ENCODE measurements around the gene CRYL1.

Gene CRYL1

DNA sequence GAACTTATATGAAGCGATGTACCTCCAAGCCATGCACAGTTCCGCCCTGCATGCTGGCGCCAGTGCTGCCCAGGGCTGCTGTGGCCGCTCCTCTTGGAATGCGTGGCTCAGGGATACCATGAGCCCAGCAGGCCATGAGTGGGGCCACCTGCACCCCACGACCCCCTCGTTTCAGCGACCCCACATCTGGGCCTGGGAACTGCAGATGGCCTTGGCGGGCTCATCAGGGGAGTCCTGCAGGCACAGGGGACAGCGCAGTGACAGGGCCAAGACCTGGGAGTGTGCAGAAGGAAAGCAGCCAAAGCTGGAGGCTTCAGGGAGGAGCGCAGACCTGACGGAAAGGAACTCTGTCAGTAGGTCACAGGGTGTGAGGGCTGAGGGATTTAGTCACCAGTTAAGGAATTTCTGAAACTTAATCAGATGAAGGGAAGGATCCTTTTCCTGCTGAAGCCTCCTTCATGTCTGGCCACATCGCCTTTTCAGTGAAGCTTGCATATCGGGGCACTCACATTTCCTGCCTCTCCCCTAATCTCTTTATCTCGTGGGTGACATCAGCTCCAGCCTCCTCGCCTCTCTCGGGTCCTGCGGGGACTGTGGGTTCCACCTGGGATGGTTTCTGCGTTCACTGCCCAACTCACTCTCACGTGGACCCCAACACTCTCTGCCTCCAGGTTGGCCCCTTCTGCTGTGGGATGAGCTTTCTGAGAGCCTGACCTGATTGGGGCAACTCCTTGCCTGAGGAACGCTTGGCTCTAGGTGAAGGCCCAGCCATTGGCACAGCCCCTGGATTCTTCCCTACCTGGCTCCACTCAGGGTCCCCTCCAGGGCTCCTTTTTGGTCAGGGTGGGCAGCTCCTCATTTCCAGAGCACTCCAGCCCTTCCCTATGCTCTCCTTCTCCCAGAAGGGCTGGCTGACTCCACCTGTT lies 123.5 kb downstream of the CRYL1 start:
- TF ChIP-seq, protein P1, sequence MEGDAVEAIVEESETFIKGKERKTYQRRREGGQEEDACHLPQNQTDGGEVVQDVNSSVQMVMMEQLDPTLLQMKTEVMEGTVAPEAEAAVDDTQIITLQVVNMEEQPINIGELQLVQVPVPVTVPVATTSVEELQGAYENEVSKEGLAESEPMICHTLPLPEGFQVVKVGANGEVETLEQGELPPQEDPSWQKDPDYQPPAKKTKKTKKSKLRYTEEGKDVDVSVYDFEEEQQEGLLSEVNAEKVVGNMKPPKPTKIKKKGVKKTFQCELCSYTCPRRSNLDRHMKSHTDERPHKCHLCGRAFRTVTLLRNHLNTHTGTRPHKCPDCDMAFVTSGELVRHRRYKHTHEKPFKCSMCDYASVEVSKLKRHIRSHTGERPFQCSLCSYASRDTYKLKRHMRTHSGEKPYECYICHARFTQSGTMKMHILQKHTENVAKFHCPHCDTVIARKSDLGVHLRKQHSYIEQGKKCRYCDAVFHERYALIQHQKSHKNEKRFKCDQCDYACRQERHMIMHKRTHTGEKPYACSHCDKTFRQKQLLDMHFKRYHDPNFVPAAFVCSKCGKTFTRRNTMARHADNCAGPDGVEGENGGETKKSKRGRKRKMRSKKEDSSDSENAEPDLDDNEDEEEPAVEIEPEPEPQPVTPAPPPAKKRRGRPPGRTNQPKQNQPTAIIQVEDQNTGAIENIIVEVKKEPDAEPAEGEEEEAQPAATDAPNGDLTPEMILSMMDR (IDR thresholded peaks at IDR 0.05; ENCODE audit: low read depth, low read length) = no peak
- peak; percentile 20 for DNase-seq (ENCODE audit: low read depth, low spot score)
- H3K4me3 ChIP-seq (ENCODE audit: low read depth, low read length) = no peak overlapping the region
- in situ Hi-C loops (cut with HindIII; ENCODE audit: low sequenced_read_pairs) = no loop called here

DNA sequence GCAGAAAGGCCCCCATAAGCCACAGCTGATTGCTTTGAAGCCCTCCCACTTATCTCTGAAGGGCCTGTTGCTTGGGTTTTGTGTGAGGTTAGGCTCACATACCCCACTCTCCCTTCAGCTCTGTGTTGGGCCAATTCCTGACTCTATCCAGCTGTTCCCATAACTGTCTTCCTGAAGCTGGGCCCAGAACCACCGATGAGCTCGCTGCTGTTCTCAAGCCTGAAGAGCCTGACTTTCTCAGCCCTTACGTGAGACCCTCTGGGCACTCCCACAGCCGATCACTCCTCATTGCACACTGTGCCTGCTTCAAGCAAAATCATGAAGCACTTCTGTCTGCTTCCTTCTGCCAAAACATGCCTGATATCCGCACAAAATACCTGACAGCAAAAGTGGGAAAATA lies 124.1 kb downstream of the CRYL1 start:
- H3K4me3 ChIP-seq (ENCODE audit: low read depth, low read length) = no peak overlapping the region
- DNase-seq (ENCODE audit: low read depth, low spot score) = no peak
- in situ Hi-C loops (cut with HindIII; ENCODE audit: low sequenced_read_pairs) = no loop called here
- TF ChIP-seq, protein P1 (IDR thresholded peaks at IDR 0.05; ENCODE audit: low read depth, low read length) = no peak

DNA sequence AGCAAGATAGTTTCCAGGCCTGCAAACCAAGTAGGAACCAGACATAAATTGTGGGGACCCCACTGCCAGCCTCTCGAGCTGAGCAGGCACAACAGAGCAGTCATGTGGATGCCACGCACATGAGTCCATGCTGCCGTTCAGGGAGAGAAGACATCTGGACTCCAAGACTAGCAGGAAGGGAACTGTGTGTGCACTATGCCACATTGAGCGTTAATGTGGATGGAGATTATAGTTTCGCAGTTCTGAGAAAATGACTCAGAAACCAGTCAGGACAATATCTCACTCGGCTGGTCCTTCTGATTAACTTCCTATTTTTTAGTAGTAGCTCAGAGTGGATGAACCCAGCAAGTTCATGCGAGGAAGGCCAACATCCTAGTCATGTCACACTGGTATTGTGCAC lies 124.9 kb downstream of the CRYL1 start:
- H3K4me3 ChIP-seq (ENCODE audit: low read depth, low read length) = no peak overlapping the region
- in situ Hi-C loops (cut with HindIII; ENCODE audit: low sequenced_read_pairs) = no loop called here
- TF ChIP-seq, protein P1 (IDR thresholded peaks at IDR 0.05; ENCODE audit: low read depth, low read length) = no peak
- peak; percentile 48 for DNase-seq (ENCODE audit: low read depth, low spot score)

DNA sequence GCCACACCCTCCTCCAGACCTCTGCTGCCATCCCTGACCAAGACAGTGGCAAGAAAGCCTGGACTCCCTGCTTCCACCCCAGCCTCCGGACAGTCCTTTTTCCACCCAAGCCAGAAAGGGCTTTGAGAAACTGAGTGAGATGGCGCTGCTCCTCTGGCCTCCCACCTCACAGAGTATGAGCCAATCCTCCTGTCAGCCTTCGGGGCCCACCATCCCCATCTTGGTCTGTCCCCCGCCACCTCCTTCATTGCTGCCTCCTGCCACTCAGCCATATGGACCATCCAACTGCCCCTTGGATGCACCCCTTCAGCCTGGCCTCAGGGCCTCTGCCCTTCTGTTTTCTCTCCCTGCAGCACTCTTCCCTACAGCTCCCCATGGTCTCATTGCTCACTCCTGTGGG lies 125.7 kb downstream of the CRYL1 start:
- TF ChIP-seq, protein P1 (IDR thresholded peaks at IDR 0.05; ENCODE audit: low read depth, low read length) = no peak
- no peak overlapping the region for H3K4me3 ChIP-seq (ENCODE audit: low read depth, low read length)
- in situ Hi-C loops (cut with HindIII; ENCODE audit: low sequenced_read_pairs) = no loop called here
- no peak for DNase-seq (ENCODE audit: low read depth, low spot score)

DNA sequence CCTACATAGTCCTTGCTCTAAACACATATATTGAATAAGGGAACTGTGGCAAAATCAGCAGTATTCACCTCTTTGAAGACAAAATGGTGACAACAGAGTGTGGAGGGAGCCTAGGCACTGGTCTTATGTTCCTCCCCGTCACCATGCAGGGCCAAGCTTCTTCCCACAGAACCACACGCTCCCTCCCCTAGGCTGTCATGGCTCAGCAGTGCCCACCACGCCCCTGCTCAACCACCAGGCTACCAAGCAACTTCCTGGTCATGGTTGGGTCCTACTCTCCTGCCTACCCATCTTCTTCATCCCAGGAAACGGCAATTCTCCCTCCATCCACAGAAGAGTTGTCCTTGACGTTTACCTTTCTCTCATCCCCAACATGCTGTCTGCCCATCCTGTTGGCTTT lies 126.1 kb downstream of the CRYL1 start:
- TF ChIP-seq, protein P1 (IDR thresholded peaks at IDR 0.05; ENCODE audit: low read depth, low read length) = no peak
- in situ Hi-C loops (cut with HindIII; ENCODE audit: low sequenced_read_pairs) = no loop called here

DNA sequence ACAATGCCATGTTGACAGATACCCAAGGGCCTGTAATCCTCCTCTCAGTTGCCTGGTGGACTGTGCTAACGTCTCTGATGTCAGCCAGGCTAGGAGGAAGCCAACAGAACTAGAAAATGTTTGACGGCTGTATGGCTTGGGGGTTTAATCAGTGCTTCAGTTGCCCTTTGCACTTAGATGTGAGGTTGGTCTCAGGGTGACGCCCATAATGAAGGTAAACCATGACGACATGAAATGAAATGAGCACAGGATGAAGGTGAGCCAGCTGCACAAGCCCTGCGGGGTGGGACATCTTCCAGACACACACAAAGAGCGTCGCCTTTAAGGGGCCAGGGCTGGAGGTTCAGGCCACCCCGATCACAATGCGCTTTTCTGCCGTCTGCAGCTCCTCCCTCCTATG lies 127.2 kb downstream of the CRYL1 start:
- in situ Hi-C loops (cut with HindIII; ENCODE audit: low sequenced_read_pairs) = no loop called here
- no peak for DNase-seq (ENCODE audit: low read depth, low spot score)
- no peak overlapping the region for H3K4me3 ChIP-seq (ENCODE audit: low read depth, low read length)
- TF ChIP-seq, protein P1 (IDR thresholded peaks at IDR 0.05; ENCODE audit: low read depth, low read length) = no peak

More for the DNA sequence above, 126.1 kb downstream of the CRYL1 start:
- no peak overlapping the region for H3K4me3 ChIP-seq (ENCODE audit: low read depth, low read length)
- DNase-seq (ENCODE audit: low read depth, low spot score) = no peak

Data from astrocyte of the spinal cord (primary cell).